ENCODE results near the gene CSK. TPM values are rescaled to one million over a fixed set of nuclear protein-coding genes. Genes with fewer than 3 reads are reported as not detected.

The CSK gene
- total RNA-seq, 1 donor from 2014 or later: 27.9 TPM

- DNase-seq (ENCODE audit: low read depth in 2 of 2): peak; percentile 40 to 85
Observed at GRCh38 chr15:74842581-74843444, 60.9 kb downstream of the CSK start, which contains the start of gene ULK3. Gene ULK3, minus strand, starts transcription at chr15:74843156. Its CDS starts 51 bp downstream, at chr15:74843105.

- DNase-seq (ENCODE audit: low read depth in 2 of 2): no peak
Observed at GRCh38 chr15:74843445-74843828, 61.6 kb downstream of the CSK start.

- no peak for DNase-seq (ENCODE audit: low read depth in 2 of 2)
Observed at GRCh38 chr15:74843891-74844299, 62.0 kb downstream of the CSK start.

GRCh38 chr15:74844319-74845207 is 62.7 kb downstream of the CSK start:
- DNase-seq (ENCODE audit: low read depth in 2 of 2): no peak

- no peak for DNase-seq (ENCODE audit: low read depth in 2 of 2)
Observed at GRCh38 chr15:74845208-74845568, 63.3 kb downstream of the CSK start.

GRCh38 chr15:74845581-74845980 is 63.7 kb downstream of the CSK start:
- no peak for DNase-seq (ENCODE audit: low read depth in 2 of 2)

GRCh38 chr15:74847432-74847831 is 65.6 kb downstream of the CSK start:
- no peak for DNase-seq (ENCODE audit: low read depth in 2 of 2)

- DNase-seq (ENCODE audit: low read depth in 2 of 2): no peak
Observed at GRCh38 chr15:74850393-74850792, 68.5 kb downstream of the CSK start.

- no peak for DNase-seq (ENCODE audit: low read depth in 2 of 2)
Observed at GRCh38 chr15:74851960-74852359, 70.1 kb downstream of the CSK start.

Other genes with a start within 250 kb of the CSK start
- 1.8 and 3.2 TPM in 2 replicates for gene ARID3B, start 240.9 kb upstream of the CSK start, total RNA-seq
- 35.0 and 53.5 TPM in 2 replicates for gene CLK3, start 166.2 kb upstream of the CSK start, total RNA-seq
- gene EDC3, start 86.1 kb upstream of the CSK start, total RNA-seq: 13.0 and 21.7 TPM in 2 replicates
- gene CYP1A1, start 56.6 kb upstream of the CSK start, total RNA-seq: 21.6 and 39.8 TPM in 2 replicates
- gene CYP1A2, start 33.2 kb upstream of the CSK start, total RNA-seq: under 0.01 TPM in 2 replicates
- gene LMAN1L, start 30.8 kb downstream of the CSK start, total RNA-seq: not detected in 2 replicates
- not detected in 2 replicates for gene CPLX3, start 44.5 kb downstream of the CSK start, total RNA-seq
- gene ULK3, start 61.1 kb downstream of the CSK start, total RNA-seq: 15.9 and 25.8 TPM in 2 replicates
- gene SCAMP2, start 91.3 kb downstream of the CSK start, total RNA-seq: 12.3 and 24.3 TPM in 2 replicates
- gene MPI, start 108.0 kb downstream of the CSK start, total RNA-seq: 24.3 and 38.9 TPM in 2 replicates
- gene FAM219B, start 124.8 kb downstream of the CSK start, total RNA-seq: 29.8 and 48.0 TPM in 2 replicates
- gene COX5A, start 156.0 kb downstream of the CSK start, total RNA-seq: 57.8 and 82.1 TPM in 2 replicates
- gene RPP25, start 174.7 kb downstream of the CSK start, total RNA-seq: 20.0 and 45.1 TPM in 2 replicates
- gene SCAMP5, start 213.5 kb downstream of the CSK start, total RNA-seq: 13.1 and 18.1 TPM in 2 replicates
- 9.6 and 11.6 TPM in 2 replicates for gene PPCDC, start 241.5 kb downstream of the CSK start, total RNA-seq

Measured in dermis microvascular lymphatic vessel endothelial cell (primary cell).